KBM-7 (cell line): ENCODE measurements around the gene GRIA3.
"Not testable (repeated sequence)": the region's sequence is repeated elsewhere in the genome, so short reads cannot be mapped to it uniquely, and the experiment has no call there.

Source experiments
- DNase-seq: peaks from one replicate; pipeline ENCODE4 v3.0.0-alpha.2; 2015
- in situ Hi-C: fragments of 300-500 bp; cut with MboI; formaldehyde crosslinking; loops from 2 replicates; pipeline ENCODE4 v1.14.3; 2020; ENCODE audit warnings: low sequenced_read_pairs, low pct_unique_long_range_greater_than_20kb, mixed read lengths

Gene GRIA3

GRCh38 chrX:123330229-123330942 is 146.3 kb downstream of the GRIA3 start:
- in situ Hi-C loops = no loop called here
- no peak for DNase-seq

- no peak for DNase-seq
- in situ Hi-C loops = no loop called here
These were observed 147.3 kb downstream of the GRIA3 start for GRCh38 chrX:123331349-123331748.

GRCh38 chrX:123331859-123332258 is 147.8 kb downstream of the GRIA3 start:
- in situ Hi-C loops = no loop called here
- DNase-seq = no peak

GRCh38 chrX:123336666-123337065 is 152.6 kb downstream of the GRIA3 start:
- no peak for DNase-seq
- in situ Hi-C loops = no loop called here

GRCh38 chrX:123337886-123338639 is 154.0 kb downstream of the GRIA3 start:
- DNase-seq = no peak
- in situ Hi-C loops = no loop called here

GRCh38 chrX:123339221-123339905 is 155.3 kb downstream of the GRIA3 start:
- DNase-seq = no peak
- in situ Hi-C loops = no loop called here

- in situ Hi-C loops = no loop called here
These were observed 156.6 kb downstream of the GRIA3 start for GRCh38 chrX:123340696-123341095.

GRCh38 chrX:123348468-123348867 is 164.4 kb downstream of the GRIA3 start:
- no peak for DNase-seq

More at GRCh38 chrX:123340696-123341095, 156.6 kb downstream of the GRIA3 start:
- no peak for DNase-seq

GRCh38 chrX:123350226-123350625 is 166.1 kb downstream of the GRIA3 start:
- in situ Hi-C loops = no loop called here
- DNase-seq = no peak

More at GRCh38 chrX:123348468-123348867, 164.4 kb downstream of the GRIA3 start:
- in situ Hi-C loops = no loop called here

GRCh38 chrX:123357941-123358340 is 173.9 kb downstream of the GRIA3 start:
- in situ Hi-C loops = no loop called here
- DNase-seq = peak; percentile 28

- in situ Hi-C loops = no loop called here
- DNase-seq = no peak
These were observed 174.4 kb downstream of the GRIA3 start for GRCh38 chrX:123358457-123358856.

GRCh38 chrX:123361371-123361770 is 177.3 kb downstream of the GRIA3 start:
- DNase-seq = no peak

GRCh38 chrX:123386196-123386595 is 202.1 kb downstream of the GRIA3 start:
- DNase-seq, in situ Hi-C loops: not testable (repeated sequence)

More at GRCh38 chrX:123361371-123361770, 177.3 kb downstream of the GRIA3 start:
- in situ Hi-C loops = no loop called here

- no peak for DNase-seq
These were observed 208.8 kb downstream of the GRIA3 start for GRCh38 chrX:123392921-123393320.

GRCh38 chrX:123399709-123400108 is 215.6 kb downstream of the GRIA3 start:
- in situ Hi-C loops = no loop called here
- no peak for DNase-seq

More at GRCh38 chrX:123392921-123393320, 208.8 kb downstream of the GRIA3 start:
- in situ Hi-C loops = no loop called here

- in situ Hi-C loops = no loop called here
- no peak for DNase-seq
These were observed 221.2 kb downstream of the GRIA3 start for GRCh38 chrX:123405231-123405630.

- DNase-seq = no peak
- in situ Hi-C loops = no loop called here
These were observed 225.0 kb downstream of the GRIA3 start for GRCh38 chrX:123408821-123409737.

- in situ Hi-C loops = no loop called here
- DNase-seq = peak; percentile 31
These were observed 238.8 kb downstream of the GRIA3 start for GRCh38 chrX:123422875-123423274.

GRCh38 chrX:123424546-123424945 is 240.5 kb downstream of the GRIA3 start:
- DNase-seq = no peak
- in situ Hi-C loops = no loop called here
